Kidney tubule cell (primary cell): ENCODE results near the gene ANO8.

Experiments
- DNase-seq: peaks from one replicate; pipeline ENCODE4 v3.0.0-alpha.2; 2018; ENCODE audit warnings: low spot score

The ANO8 gene

DNA sequence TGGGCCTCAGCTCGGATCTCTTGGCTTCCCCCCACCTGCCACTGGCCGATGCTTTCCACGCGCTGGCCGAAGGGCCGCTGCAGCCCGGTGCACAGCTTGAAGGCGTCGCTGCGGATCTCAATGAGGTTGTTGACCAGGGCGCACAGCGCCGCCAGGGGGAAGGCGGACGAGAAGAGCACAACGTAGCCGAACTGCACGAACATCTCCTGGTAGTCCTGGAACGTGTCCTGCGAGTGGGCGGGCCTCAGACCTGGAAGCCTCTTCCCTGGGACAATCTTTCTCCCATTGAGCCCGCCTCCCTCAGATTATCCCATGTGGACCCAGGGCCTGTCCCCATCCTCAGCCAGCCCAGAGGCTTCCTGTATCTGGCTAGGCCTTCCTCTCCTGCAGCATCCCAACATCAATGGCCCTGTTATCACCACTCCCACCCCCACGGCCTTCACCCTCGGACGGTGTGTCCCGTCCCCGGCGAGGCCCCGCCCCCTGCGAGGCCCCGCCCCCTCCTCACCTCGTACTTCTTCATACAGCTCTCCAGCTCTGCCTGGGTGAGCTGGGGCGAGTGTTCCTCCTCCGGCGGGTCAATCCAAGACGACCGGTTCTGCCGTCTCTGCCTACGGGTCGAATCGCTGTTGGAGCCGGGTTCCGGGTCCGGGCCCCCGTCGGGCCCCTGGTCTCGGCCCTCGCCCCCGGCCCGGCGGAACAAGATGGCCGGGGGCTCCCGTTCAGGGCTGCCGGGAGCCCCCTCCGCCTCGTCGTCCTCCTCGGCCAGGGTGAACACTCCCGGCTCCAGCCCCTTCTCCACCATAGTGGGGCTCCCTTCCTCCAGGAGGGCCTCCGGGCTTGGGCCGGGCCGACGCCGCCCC lies 6.8 kb downstream of the ANO8 start:
- DNase-seq: peak; percentile 72

- DNase-seq: no peak
These were observed 7.5 kb downstream of the ANO8 start for GRCh38 chr19:17327068-17327653.

- no peak for DNase-seq
These were observed 8.1 kb downstream of the ANO8 start for GRCh38 chr19:17326595-17326966.

GRCh38 chr19:17325881-17326594 lies 8.6 kb downstream of the ANO8 start:
- no peak for DNase-seq

GRCh38 chr19:17325133-17325532 lies 9.5 kb downstream of the ANO8 start:
- no peak for DNase-seq

DNA sequence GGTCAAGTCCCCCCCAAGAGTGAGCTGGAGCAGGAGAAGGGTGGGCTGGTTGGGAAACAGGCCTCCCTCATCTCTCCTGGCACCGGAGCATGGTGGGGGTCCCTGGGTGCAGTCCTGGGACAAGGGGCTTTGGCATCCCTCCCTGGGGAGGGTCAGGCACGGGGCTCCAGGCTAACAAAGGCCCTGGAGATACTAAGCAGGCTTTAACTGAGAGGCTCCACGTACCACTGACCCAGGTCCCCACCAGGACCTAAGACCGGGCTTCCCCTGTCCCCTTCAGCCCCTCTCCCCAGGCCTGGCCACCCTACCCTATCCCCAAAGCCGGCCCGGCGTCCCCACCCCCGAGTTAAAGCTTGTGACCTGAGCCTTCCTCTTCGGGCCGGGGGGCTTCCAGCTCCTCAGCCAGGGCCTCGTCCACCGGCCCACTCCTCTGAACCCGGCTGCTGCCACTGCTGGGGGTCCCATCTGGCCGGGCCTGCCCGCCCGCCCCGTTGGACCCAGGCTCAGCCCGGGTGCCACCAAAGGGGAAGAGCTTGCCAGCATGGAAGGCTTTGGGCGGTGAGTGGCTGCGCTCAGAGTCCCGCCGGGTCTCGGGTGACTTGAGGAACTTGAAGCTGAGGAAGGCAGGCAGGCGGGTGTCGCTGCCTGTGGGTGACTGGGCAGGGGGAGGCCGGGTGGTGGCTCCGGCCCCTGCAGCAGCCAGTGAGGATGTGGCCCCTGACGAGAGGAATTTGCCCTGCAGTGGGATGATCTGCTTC lies 10.1 kb downstream of the ANO8 start:
- DNase-seq: no peak

DNA sequence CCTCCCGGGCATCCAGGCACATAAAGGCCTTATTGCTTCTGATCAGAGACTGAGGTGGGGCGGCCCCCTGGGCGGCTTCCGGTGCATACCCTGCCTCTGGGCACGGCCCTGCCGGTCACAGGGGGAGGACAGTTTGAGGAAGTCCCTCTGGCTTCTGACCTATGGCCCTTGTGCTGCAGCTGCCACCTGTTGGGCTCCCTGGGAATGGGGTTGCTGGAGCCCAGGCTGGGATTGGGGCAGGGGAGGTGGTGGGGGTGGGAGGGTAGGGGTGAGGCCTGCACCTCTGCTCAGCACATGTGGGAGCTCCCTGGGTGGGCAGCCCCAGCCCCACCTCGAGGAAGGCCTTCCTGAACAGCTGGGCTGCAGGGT lies 10.7 kb downstream of the ANO8 start:
- DNase-seq: no peak

- DNase-seq: no peak
These were observed 11.2 kb downstream of the ANO8 start for GRCh38 chr19:17323300-17323963.

DNA sequence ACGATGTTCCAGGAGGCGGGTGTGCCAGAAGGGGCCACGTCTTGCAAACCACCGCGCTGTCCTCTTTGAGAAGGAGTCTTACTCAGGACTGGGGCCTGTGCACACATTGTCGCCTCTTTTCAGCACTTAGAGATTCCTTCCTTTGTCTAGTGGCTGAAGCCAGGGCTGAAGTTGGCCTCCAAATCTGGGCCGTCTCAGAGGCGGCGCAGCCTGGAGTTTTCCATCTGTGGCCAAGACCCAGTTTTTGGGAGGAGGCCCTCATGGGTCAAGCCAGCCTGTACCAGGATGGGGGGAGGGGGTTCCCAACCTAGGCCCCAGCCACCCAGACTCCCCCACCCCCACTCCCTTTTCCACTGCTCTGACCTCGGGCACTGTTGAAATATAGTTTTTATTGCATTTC lies 11.8 kb downstream of the ANO8 start:
- DNase-seq: no peak

DNA sequence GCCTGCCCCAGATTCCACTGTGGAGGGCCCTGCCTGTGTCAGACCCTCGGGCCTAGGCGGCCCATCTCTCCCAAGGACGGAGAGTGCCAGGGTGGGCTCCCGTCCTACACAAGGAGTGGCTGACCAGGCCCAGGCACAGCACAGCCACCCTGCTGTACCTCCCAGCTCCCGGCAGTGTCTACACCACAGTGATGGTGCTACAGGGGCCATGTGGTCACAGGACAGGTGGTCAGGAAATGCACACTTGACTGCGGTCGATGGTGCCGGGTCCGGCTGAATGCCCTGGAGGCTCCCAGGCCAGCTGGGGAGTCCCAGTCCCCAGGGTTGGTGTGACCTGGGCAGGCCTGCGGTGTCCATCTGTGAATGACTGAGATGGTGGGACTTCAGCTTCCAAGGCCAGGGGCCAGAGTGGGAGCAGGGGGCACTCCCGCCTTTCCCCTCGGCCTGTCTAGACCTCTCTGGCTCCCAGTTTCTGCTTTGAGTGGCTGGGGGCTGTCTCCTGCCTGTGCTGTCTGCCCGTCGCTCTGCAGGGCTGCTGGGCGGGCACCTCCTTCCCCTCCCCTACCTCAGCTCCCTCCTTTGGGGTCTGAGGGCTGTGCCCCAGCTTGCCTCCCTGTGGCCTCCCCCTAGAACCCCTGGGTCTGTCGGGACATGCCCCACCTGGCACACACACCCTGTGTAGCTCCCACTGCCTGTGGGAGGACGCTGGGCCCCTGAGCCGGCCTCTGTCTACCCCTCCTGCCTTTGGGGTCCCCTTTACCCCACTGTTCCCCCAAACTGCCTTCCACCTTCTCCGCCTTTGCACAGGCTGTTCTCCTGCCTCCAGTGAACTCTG lies 12.8 kb downstream of the ANO8 start:
- no peak for DNase-seq

- DNase-seq: no peak
These were observed 14.2 kb downstream of the ANO8 start for GRCh38 chr19:17320435-17320834.

DNA sequence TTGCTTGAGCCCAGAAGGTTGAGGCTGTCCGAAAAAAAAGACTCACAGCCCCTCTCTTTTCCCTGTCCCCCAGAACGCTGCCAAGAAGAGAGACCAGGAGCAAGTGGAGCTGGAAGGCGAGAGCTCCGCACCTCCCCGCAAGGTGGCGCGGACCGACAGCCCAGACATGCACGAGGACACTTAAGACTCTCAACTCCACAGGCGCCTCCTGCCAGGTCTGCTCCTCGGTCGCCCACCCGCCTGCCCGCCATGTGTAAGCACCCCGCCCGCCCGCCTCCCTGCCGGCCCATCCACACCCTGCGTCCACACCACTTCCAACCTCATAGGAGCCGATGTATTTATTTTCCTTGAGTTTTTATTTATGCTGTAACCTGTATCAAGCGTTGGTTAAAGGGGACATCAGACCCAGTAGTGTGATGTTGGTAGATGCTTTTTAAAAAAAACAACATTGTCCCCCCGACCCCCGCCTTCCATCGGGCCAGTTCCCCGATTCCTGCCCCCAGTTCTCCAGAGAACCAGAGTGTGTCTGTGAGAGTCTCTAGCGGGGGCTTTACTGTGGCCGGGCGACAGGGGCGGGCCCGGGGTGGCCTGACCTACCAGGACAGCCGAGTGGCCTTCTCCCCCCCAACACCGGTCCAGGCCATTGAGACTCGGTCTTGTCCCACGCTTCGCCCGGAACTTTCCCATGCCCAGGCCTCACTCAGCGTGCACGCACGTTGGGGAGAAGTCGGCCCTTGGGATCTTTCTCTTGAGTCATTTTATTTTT lies 15.0 kb downstream of the ANO8 start:
- DNase-seq: no peak

- no peak for DNase-seq
These were observed 15.7 kb downstream of the ANO8 start for GRCh38 chr19:17318966-17319365.

DNA sequence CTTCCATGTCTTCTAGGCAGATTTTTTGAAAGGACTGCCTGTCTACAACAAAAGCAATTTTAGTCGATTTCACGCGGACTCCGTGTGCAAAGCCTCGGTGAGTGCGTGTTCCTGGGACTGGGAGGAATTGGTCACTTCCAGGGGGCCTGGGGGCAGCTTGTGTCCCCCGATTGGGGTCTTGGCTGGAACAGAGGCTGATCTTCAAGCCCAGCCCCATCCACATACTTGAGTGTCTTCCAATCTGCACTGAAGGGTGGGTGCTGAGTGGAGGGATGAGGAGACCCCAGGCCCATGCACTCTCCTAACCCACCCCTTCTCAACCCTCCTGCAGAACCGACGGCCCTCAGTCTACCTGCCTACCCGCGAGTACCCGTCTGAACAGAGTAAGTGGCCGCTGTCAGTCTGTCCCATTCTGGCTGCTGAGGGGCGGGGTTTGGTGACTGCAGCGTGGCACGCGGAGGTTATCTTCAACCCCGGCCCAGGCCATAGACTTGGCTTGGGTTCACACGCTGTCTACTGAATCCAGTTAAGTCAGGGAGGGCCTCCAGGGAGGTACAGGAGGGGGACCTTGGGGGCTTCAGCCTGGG lies 20.6 kb downstream of the ANO8 start:
- DNase-seq: no peak

GRCh38 chr19:17312189-17313113 lies 22.2 kb downstream of the ANO8 start:
- no peak for DNase-seq

DNA sequence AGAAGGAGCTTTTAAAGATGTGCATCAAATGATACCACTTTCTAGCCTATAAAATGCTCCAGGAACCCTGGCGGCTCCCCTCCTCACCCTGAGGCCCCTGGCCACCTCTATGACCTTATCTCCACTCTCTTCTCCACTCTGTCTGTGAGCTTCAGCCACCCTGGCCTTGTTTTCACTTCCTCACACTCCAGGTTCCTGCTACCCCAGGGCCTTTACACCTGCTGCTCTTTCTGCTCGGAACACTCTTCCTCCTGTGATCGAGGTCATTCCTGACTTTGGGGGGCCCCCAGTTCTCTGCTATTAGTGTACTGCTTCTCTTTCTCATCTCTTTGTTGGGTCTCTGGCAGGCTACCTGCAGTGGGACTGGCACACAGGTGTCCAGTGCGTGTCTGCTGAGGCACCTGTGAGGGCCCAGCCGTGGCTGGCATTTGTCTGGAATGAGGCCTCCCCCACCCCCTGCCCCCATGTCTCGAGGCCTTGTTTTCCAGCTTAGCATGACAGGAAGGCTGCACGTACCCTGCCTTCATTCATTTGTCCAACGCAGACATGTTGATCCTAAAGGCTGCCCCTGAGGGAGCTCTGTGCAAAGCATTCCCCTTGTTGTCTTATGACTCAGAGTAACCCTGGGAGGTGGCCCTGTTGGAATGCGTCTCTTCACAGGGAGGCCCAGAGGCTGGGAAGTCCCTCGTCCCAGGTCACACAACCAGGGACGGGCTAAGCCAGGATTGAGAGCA lies 23.0 kb downstream of the ANO8 start:
- peak; percentile 95 for DNase-seq

DNA sequence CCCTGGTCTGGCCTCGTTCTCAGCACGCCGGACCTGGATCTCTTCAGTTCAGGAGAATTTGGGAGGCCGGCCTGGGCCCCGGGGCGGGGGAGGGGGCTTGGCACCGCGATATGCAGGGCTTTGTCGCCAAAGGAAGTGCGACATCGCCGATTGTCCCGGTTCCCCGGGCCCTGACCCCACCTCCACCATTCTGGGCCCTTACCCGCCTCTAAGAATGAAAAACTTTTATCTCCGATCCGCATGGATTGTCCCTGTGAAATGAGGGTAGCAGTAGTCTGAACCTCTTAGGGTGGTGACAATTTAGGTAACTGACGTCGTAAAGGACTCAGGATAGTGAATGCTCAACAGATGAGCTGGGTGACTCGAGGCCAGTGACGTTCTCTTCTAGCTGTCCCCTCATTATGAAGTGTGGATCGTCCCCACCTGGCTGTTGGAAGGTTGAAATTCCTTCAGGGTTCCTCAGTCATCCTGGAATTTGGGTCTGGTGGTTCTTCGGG lies 24.6 kb downstream of the ANO8 start:
- peak; percentile 40 for DNase-seq
